ENCODE measurements around the gene ZMAT5.

GRCh38 chr22:29691636-29692326 is 75.0 kb downstream of the ZMAT5 start:
- no peak for TF ChIP-seq FEZF1 (tag by site-specific recombination; IDR thresholded peaks at IDR 0.05)
- no peak for TF ChIP-seq ZNF398 (tag by site-specific recombination; IDR thresholded peaks at IDR 0.05)
- TF ChIP-seq GLI4 (tag by site-specific recombination; IDR thresholded peaks at IDR 0.05): no peak
- no peak for TF ChIP-seq ZNF37A (tag by site-specific recombination; IDR thresholded peaks at IDR 0.05)

Data from HEK293 (cell line).